Heart left ventricle (tissue), 16 donors: ENCODE measurements around the gene SPTLC3. TPM values are rescaled to one million over a fixed set of nuclear protein-coding genes. Genes with fewer than 3 reads are reported as not detected.

ENCODE experiments used
- ATAC-seq, 4 donors: fragments of 200-7000 bp; cut with Tn5 transposase; one replicate each; pipeline ENCODE4 v1.9.1; 2020 to 2022; ENCODE audit warnings: moderate library complexity in 4 of 4, mild to moderate bottlenecking in 3 of 4, moderate number of reproducible peaks in 1 of 4
- DNase-seq, 5 donors: peaks; one replicate each; pipeline ENCODE4 v3.0.0-alpha.2; 2020
- H3K27ac ChIP-seq, 12 donors: fragments of 200-600 bp; sonication (generic) in 4 of 12; one replicate each; pipeline versions ENCODE4 v1.5.0 to v1.8.0; 2016 to 2022; ENCODE audit warnings: mild to moderate bottlenecking in 2 of 12
- H3K27me3 ChIP-seq, 9 donors: fragments of 200-600 bp; sonication (generic) in 2 of 9; one replicate each; pipeline versions ENCODE4 v1.5.1 to v1.8.0; 2016 to 2022; ENCODE audit warnings: mild to moderate bottlenecking in 3 of 9
- H3K36me3 ChIP-seq, 9 donors: fragments of 200-600 bp; sonication (generic) in 2 of 9; one replicate each; pipeline versions ENCODE4 v1.5.0 to v1.8.0; 2018 to 2022; ENCODE audit warnings: mild to moderate bottlenecking in 2 of 9
- H3K4me1 ChIP-seq, 12 donors: fragments of 200-600 bp; sonication (generic) in 4 of 12; one replicate each; pipeline versions ENCODE4 v1.5.0 to v1.8.0; 2016 to 2022; ENCODE audit warnings: mild to moderate bottlenecking in 3 of 12
- H3K4me3 ChIP-seq, 12 donors: fragments of 200-600 bp; sonication (generic) in 4 of 12; one replicate each; pipeline versions ENCODE4 v1.5.0 to v1.8.0; 2017 to 2022; ENCODE audit warnings: mild to moderate bottlenecking in 9 of 12, moderate library complexity in 4 of 12
- H3K9me3 ChIP-seq, 12 donors: fragments of 200-600 bp; sonication (generic) in 4 of 12; one replicate each; pipeline versions ENCODE4 v1.5.0 to v1.8.0; 2016 to 2022; ENCODE audit warnings: mild to moderate bottlenecking in 1 of 12
- CTCF ChIP-seq, 12 donors: fragments of 200-600 bp; sonication (generic) in 4 of 12; IDR thresholded peaks; one replicate each; pipeline versions ENCODE4 v1.5.0 to v1.8.0; 2018 to 2022; ENCODE audit warnings: antibody characterized with exemption in 12 of 12, mild to moderate bottlenecking in 5 of 12
- POLR2A ChIP-seq, 2 donors: fragments of 450-650 bp; IDR thresholded peaks; one replicate each; pipeline ENCODE4 v1.6.1; 2017; ENCODE audit warnings: antibody characterized with exemption in 2 of 2, mild to moderate bottlenecking in 2 of 2, moderate library complexity in 2 of 2
- WGBS, 4 donors: extraction: QIAGEN DNeasy Blood & Tissue Kit in 2 of 4; methylation state at CpG; one replicate each; pipeline versions ENCODE4 v1.1.5 to v1.1.7; 2013 to 2018; 5-methylcytosine and 5-hydroxymethylcytosine counted together
- intact Hi-C, 10 donors: fragments of 100-400 bp; cut with DNase I; formaldehyde crosslinking; loops; one replicate each; pipeline versions ENCODE4 v1.11.1 to v1.14.2; 2022
- polyA plus RNA-seq, 2 donors: library from polyadenylated mRNA; stranded (reverse); fragments of 200-250 nt; gene quantifications; one replicate each; pipeline ENCODE4 v1.2.3, GENCODE V29; 2013
- total RNA-seq, 9 donors: library from RNA; depleted of rRNA in 2 of 9; stranded (reverse); fragments of >200 nt in 2 of 9; fragmentation: NEBNext Ultra II Directional in 3 of 9; extraction: Animal tissue kit (Norgen Biotek cat#: 25700) in 3 of 9; gene quantifications; one replicate each; pipeline versions ENCODE4 v1.1.0 to v1.2.4, GENCODE V29; 2016 to 2023
- donor health status: ischemic (EF 13 %, LVEDD 7.1; RV severe dilation, severe dysfunction).
- donor health status: healthy with polysubstance abuse.
- donor health status: DM: no; HTN: yes; CAD: no.
- donor health status: DM: no; HTN: no; CAD: no.
- donor health status: ischemic (EF 25% LVEDD 6.9; RV normal size, moderate dysfunction).
- donor health status: ischemic (EF 25% LVEDD 5.7; RV mildly dilated, moderate dysfunction).
- donor health status: healthy.
- donor health status: DM: yes; HTN: yes; CAD: no.
- donor health status: ischemic (EF 35%, LVEDD 5.7; RV mildly dilated, moderate dysfunction).
- donor health status: nonischemic (EF 11% LVEDD 7.7; RV severe dilation, severe dysfunction).
- donor health status: DM: yes; HTN: yes; CAD: no.
- donor health status: PGD.
- donor health status: ischemic (EF 29% LVEDD 5.4; RV normal size, mild dysfunction).
- donor health status: nonischemic (EF 23%, LVEDD 6.1; RV moderate dilation, normal function).

Gene SPTLC3
- total and polyA plus RNA-seq, 11 donors, result 0.57 to 15.4 (median 6.0) TPM

GRCh38 chr20:12975833-12976608 is 32.8 kb upstream of the SPTLC3 start:
- H3K9me3 ChIP-seq, result no peaks in the 10 kb centered on the region
- H3K4me1 ChIP-seq, result no peaks in the 10 kb centered on the region
- H3K4me3 ChIP-seq, result no peak overlapping the region
- no peak overlapping the region for H3K27ac ChIP-seq
- no peaks in the 10 kb centered on the region for H3K27me3 ChIP-seq
- WGBS, 4 donors, result 70 to 80% (median 75%) methylated on average over 4 of the region's 4 CpGs
- intact Hi-C loops, result no loop called here
- TF ChIP-seq CTCF (IDR thresholded peaks at IDR 0.05) (no peak), POLR2A (IDR thresholded peaks at IDR 0.05) (no peak)
- H3K36me3 ChIP-seq, result no peaks in the 10 kb centered on the region
- DNase-seq (no peak), ATAC-seq (no peak)

GRCh38 chr20:12976720-12977309 is 32.0 kb upstream of the SPTLC3 start:
- no peaks in the 10 kb centered on the region for H3K36me3 ChIP-seq
- WGBS, 4 donors, result 71 to 73% (median 72%) methylated on average over 6 of the region's 6 CpGs
- no peaks in the 10 kb centered on the region for H3K9me3 ChIP-seq
- no peak overlapping the region for H3K4me3 ChIP-seq
- TF ChIP-seq POLR2A (IDR thresholded peaks at IDR 0.05) (no peak), CTCF (IDR thresholded peaks at IDR 0.05) (no peak)
- intact Hi-C loops, result no loop called here
- DNase-seq, result no peak
- no peaks in the 10 kb centered on the region for H3K4me1 ChIP-seq
- H3K27ac ChIP-seq, result no peak overlapping the region
- no peaks in the 10 kb centered on the region for H3K27me3 ChIP-seq
- no peak for ATAC-seq

GRCh38 chr20:12977328-12978125 is 31.2 kb upstream of the SPTLC3 start:
- no peaks in the 10 kb centered on the region for H3K9me3 ChIP-seq
- no peak overlapping the region for H3K4me3 ChIP-seq
- TF ChIP-seq POLR2A (IDR thresholded peaks at IDR 0.05) (no peak), CTCF (IDR thresholded peaks at IDR 0.05) (no peak)
- no peaks in the 10 kb centered on the region for H3K36me3 ChIP-seq
- H3K27me3 ChIP-seq, result no peaks in the 10 kb centered on the region
- H3K4me1 ChIP-seq, result no peaks in the 10 kb centered on the region
- no peak for ATAC-seq
- intact Hi-C loops, result no loop called here
- DNase-seq, result no peak
- 80 to 87% (median 85%) methylated on average over 3 of the region's 3 CpGs for WGBS, 4 donors
- H3K27ac ChIP-seq, result no peak overlapping the region

GRCh38 chr20:12978126-12978394 is 30.7 kb upstream of the SPTLC3 start:
- no peaks in the 10 kb centered on the region for H3K4me1 ChIP-seq
- no peak overlapping the region for H3K4me3 ChIP-seq
- TF ChIP-seq CTCF (IDR thresholded peaks at IDR 0.05) (no peak), POLR2A (IDR thresholded peaks at IDR 0.05) (no peak)
- no peaks in the 10 kb centered on the region for H3K9me3 ChIP-seq
- no peak overlapping the region for H3K27ac ChIP-seq
- 91 to 98% (median 95%) methylated on average over 1 of the region's 1 CpG for WGBS, 4 donors
- no peak for DNase-seq
- no peaks in the 10 kb centered on the region for H3K27me3 ChIP-seq
- no peak for ATAC-seq
- intact Hi-C loops, result no loop called here
- H3K36me3 ChIP-seq, result no peaks in the 10 kb centered on the region
